ENCODE results near the gene TRMT11. TPM values are rescaled to one million over a fixed set of nuclear protein-coding genes. Genes with fewer than 3 reads are reported as not detected.
"Not testable (repeated sequence)": the region's sequence is repeated elsewhere in the genome, so short reads cannot be mapped to it uniquely, and the experiment has no call there.

TRMT11 gene
- polyA plus RNA-seq, 4 donors = 29.5 to 34.0 (median 32.0) TPM

DNA sequence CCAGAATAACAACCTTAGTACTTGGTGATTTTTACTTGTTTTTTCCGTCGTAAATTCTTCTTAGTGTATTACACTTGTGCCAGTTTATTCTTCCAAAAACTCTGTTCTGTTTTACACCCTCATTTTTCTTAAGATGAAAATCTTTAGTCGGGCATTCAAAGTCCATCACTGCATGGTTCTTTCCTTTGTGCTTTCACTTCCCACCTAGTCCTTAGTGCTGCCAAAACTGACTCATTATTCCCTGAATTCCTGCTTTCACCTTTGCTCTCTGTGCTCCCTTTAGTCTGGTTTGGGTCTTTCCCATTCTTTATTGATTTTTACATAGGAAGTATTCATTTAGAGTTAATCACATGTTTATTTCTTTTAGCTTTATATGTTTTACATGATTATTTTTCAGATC is 3.3 kb downstream of the TRMT11 start:
- no peak for DNase-seq (ENCODE audit: low read depth in 4 of 4, low spot score in 3 of 4)

DNA sequence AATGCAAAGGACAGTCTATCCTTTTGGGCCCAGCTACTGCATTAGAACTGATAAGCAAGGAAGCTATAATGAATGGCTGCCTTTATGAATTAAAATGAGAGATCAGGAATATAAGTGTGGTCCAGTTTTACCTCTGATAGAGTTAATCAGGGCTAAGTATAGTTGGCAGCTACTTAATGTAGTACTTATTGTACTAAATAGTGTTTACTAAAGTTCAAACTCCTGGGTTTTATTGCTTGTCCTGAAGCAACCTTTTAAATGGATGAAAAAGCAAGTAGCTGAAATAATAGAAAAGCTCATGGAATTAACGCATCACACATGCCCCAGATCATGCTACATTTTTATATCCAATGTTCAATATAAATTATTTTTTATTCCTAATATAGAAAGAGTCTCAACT is 5.3 kb downstream of the TRMT11 start:
- no peak for DNase-seq (ENCODE audit: low read depth in 4 of 4, low spot score in 3 of 4)

DNA sequence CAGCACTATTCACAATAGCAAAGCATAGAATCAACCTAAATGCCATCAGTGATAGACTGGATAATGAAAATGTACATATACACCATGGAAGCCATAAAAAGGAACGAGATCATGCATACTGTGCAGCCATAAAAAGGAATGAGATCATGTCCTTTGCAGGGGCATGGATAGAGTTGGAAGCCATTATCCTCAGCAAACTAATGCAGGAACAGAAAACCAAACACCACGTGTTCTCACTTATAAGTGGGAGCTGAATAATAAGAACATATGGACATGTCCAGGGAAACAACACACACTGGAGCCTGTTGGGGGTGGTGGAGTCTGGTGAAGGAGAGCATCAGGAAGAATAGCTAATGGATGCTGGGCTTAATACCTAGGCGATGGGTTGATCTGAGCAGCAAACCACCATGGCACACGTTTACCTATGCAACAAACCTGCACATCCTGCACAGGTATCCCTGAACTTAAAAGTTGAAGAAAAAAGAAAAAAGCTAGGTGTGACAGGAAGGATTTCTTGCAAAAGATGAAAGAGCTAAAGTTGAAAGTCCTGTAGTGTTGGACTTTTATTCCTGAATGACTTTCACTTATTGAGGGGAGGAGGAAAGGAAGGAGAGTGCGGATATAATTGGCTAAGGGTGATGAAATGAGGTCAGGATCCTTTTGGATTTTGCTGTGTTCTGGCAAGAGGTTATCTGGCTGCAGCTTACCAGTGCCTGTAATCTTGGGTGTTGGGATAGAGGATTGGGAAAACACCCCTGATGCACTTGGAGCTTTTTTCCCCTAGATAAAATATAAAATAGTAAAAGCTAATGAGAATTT is 8.5 kb downstream of the TRMT11 start:
- DNase-seq (ENCODE audit: low read depth in 4 of 4, low spot score in 3 of 4) = no peak

DNA sequence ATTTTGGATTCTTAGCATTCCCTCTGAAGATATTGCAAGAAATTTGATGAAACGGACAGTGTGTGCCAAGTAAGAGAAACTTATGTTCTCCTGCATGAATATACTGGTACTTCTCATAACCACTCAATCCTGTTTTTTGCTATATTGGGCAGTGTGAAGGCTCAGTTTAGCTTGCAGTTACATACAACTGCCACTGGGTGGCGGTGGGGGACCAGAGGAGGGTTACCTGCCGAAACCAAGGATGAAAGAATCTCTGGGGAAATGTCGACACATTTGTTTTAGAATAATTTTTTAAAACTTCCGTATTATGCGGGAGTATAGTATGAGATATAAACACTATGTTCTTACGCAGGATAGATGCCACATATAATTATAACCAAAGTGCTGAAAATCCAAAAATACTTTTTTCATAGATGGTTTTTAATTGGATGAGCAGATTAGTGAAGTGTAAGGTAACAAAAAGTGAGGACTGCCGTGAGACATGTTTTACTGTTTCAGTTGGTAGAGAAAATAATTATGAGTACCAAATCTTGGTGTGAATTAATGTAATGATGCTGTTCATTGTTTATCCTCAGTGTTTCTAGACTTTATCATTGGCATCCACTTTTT is 9.7 kb downstream of the TRMT11 start:
- peak; percentile 47 to 57 (median 50) for DNase-seq (ENCODE audit: low read depth in 4 of 4, low spot score in 3 of 4)

DNA sequence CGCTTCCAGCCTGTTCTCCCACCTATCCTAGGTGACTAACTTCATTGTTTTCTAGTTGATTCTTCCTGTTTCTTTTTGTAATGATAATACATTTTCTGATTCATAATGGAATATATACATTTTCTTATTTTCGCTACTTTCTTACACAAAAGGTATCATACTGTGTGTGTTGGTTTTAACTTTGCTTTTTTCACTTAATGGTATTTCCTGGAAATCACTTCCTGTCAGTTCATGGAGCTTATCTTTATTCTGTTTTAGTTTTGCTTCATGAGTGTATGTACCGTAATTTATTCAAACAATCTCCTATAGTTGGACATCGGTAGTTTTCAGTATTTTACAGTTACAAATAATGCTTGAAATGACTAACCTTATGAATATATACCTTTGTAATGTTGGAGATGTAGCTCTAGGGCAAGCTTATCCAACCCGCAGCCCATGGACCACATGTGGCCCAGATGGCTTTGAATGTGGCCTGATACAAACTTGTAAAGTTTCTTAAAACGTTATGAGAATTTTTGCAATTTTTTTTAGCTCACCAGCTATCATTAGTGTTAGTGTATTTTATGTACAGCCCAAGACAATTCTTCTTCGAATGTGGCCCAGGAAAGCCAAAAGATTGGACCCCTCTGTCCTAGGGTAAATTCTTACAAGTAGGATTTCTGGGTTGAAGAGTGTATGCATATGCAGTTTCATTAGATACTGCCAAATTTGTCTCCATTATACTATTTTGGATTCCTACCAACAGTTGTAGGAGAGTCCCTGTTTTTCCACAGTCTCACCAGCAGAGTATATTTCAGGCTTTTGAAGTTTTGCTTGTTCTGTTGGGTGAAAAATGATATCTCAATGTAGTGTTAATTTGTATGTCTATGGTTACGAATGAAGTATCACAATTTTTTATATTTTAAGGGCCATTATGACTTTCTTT is 16.7 kb downstream of the TRMT11 start:
- no peak for DNase-seq (ENCODE audit: low read depth in 4 of 4, low spot score in 3 of 4)

DNA sequence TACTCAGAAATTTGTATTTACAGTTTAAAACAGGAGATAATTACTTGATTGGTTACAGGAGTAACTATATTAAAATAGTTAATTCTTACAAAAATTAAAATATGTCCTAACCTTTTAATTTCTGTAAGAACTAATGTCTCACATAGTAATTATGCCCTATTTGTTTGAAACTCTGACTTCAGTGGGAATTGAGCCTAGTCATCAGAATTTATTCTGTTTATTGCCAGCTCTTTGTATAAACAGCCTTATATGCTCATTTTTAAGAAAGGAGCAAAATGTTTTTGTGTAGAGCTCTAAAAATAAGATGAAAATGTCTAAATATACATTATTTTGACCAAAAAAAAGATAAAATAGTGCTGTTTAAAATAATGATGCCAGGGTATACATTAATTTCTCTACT is 21.5 kb downstream of the TRMT11 start:
- DNase-seq (ENCODE audit: low read depth in 4 of 4, low spot score in 3 of 4) = no peak

DNA sequence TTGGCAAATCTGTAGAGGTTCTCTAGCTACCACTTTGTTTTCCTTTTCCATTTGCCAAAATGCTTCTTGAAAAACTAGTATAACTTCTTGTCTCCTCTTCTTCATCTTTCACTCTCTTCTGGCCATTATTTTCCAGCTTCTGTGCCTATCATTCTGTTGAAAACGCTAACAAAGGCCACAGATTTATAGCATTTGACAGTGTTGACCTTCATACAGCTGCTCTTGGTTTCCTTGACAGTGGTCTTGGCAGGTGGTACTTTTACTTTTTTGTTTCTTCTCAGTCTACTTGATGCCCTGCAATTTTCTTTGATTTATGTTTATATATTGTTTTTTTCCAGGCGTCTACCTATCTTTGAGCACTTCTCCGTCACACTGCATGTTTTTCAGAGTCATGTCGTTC is 23.7 kb downstream of the TRMT11 start:
- no peak for DNase-seq (ENCODE audit: low read depth in 4 of 4, low spot score in 3 of 4)

DNA sequence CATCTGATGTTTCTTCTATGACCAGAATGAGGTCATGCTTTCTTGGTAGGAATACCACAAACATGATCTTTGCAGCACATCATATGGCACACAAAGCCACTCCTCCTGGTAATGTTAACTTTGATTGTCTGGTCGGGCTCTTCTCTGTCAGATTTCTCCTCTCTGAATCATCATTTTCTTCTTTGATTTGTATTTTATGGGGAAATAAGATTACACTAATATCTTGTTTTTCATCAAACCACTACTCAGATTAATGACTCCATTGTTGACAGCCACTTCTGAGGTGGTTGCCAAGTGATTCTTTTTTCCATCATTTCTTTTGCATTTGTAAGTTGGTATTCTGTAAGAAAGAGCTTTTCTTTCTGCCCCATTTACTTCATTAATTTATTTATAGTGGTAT is 29.5 kb downstream of the TRMT11 start:
- DNase-seq (ENCODE audit: low read depth in 4 of 4, low spot score in 3 of 4) = no peak

DNA sequence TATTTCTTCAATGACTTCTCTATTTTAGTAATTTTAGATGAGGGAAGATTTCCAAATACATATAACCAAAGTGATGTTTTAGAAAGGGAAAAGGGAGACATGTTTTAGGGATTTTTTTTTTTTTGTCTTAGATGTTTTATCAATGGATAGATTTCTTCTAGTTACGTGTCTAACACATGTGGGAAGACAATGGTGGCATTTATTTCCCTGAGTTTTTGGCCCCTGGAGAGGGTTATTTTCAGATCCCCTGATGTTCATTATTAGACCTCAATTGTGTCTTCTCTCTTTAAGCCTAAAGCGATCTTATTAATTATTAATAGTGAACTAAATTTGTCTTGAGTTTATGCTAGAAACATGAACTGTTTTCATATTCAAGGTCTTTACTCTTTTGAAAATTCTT is 30.3 kb downstream of the TRMT11 start:
- DNase-seq (ENCODE audit: low read depth in 4 of 4, low spot score in 3 of 4) = no peak

DNA sequence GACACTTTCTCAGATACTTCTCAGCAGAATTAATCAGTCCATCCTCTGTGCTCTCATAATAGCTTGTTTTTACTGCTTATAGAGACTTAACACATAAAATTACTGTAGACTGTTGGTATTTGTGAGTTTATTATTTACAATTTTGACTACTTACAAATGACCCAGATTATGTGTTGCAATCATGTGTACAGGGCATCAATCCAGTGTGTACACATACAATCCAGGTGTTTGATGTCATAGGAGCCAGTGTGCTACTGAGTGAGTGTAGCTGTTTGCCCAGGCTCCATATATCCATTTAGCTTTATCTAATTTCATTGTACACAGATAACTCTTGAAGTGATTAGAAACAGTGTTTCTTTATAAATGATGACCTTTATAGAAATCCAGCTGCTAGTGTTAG is 31.3 kb downstream of the TRMT11 start:
- no peak for DNase-seq (ENCODE audit: low read depth in 4 of 4, low spot score in 3 of 4)

DNA sequence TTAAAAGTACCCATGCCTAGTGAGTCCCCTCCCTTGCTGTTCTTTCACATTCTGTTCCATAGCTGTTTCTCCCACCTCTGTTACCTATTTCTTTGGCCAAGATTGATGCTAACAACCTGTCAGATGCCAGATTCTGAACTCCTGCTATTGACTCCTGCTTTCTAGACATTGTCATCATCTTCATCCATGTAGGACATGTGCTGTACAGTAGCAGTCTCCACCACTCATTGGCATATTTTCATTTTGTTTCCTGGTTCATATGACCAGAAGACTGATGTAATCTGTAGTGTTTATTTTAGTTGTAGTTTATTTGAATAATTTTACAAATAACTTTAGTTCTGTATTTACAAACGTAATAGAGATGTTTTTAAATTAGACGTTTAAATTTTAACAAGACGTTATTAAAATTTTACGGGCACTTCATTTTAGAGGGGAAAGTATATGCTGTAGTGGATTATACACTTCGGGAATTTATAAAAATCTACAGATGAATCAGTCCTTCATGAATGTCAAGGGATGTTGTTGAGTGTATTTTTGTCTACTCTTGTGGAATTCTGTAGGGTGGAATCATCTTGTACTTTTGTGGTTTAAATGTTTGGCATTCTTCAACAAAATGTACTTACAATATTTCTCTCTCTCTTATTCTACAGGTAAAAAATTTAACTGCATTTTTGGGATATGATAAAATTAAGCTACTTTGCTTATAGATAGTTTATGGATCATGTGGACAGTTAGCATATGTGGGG is 34.1 kb downstream of the TRMT11 start:
- no peak for DNase-seq (ENCODE audit: low read depth in 4 of 4, low spot score in 3 of 4)

DNA sequence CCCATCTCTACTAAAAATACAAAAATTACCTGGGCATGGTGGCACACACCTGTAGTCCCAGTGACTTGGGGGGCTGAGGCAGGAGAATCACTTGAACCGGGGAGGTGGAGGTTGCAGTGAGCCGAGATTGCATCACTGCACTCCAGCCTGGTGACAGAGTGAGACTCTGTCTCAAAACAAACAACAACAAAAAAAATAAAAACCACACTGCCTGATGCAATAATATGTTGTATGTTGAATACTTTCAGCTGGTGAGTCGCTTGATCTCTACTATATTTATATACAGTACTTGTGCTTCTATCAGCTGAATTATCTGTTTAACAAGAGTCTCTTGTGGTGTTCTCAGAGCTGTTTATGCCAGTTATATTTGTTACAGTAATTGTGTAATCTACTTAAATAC is 37.1 kb downstream of the TRMT11 start:
- DNase-seq (ENCODE audit: low read depth in 4 of 4, low spot score in 3 of 4) = not testable (repeated sequence)

DNA sequence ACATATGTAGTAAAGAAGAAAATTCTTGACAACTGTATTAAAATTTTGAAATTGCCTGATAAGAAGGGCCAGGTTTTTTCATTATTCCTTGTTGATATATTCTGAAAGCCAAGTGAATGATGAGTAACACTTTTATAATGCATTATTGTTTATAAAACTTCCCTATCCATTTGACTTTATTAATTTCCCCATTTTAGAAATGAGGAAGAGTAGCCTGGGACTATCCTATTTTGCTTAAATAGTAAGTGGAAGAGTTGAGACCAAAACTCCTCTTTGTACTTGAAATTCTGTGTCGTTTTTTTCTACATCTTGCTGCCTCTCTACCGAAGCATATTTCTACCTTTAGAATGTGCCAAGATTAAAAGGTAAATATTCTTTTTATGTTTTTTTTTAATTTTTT is 39.7 kb downstream of the TRMT11 start:
- no peak for DNase-seq (ENCODE audit: low read depth in 4 of 4, low spot score in 3 of 4)

DNA sequence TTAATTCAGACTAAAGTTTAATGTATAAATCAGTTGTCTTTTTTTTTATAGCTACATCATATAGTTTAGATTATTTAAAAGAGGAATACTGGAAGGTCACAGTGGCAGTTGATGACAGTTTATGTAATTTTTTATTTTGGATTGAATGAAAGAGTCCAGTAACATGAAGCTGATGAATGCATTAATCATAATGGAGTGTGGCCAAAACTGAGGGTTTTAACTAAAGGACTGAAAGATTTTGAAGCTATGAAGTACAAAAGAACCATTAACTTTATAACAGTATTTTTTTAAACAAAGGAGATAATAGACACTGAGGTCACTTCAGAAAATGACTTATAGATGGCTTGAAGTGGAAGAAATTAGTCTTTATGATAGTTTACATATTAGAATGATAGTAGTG is 41.3 kb downstream of the TRMT11 start:
- DNase-seq (ENCODE audit: low read depth in 4 of 4, low spot score in 3 of 4) = no peak

DNA sequence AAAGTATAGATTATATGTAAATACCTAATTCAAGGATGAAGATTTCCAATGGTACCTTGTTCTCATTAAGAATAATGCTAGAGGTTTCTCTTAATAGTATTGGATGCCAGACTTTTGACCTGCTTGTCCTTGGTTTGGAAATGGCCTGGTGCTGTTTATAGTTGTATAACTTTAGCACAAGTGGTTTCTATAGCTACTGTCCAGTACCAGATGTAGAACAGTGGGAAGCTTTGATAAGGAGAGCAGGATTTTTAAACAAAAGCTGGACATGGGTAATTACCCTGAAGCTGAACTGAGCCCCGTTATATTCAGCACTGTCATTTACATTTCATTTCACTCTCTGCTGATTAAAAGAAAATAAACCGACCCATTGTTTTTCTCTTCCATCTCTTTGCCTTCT is 43.7 kb downstream of the TRMT11 start:
- DNase-seq (ENCODE audit: low read depth in 4 of 4, low spot score in 3 of 4) = no peak

DNA sequence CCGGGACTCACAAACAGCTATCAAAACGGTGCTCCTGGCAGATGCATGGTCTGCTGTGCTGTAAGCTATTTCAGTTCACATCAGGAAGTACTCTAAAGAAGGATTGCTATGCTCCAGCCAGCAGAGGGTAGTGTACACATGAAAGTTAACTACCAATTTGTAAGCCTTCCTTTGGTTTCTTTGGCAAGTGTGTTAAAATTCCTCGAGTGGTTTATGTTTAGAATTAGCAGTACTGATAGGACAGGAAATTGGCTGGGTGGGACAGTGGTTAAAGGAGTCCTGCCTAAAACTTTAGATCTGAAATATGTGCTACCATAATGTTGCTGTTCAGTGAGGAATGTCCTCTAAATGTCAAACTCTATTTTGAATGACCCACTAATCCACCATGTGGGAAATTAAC is 47.4 kb downstream of the TRMT11 start:
- DNase-seq (ENCODE audit: low read depth in 4 of 4, low spot score in 3 of 4) = peak; percentile 29 to 64 (median 58)

DNA sequence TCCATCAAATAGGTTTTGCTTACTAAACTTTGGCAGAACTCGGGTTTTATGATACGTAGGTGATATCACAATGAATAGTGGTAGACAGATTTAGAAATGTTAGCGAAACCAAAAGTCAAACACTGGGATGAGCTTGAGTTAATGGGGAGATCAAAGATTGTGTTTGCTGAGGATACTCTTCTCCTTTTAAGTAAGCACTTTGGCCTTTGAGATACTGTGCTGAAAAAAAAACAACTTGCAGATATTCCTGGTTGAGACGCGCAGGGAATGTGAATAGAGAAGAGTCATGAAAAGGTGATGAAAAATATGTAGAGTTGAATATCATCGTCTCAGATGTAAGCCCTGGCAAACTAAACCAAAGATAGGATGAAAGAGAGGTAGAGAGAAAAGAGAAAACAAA is 48.3 kb downstream of the TRMT11 start:
- DNase-seq (ENCODE audit: low read depth in 4 of 4, low spot score in 3 of 4) = no peak

DNA sequence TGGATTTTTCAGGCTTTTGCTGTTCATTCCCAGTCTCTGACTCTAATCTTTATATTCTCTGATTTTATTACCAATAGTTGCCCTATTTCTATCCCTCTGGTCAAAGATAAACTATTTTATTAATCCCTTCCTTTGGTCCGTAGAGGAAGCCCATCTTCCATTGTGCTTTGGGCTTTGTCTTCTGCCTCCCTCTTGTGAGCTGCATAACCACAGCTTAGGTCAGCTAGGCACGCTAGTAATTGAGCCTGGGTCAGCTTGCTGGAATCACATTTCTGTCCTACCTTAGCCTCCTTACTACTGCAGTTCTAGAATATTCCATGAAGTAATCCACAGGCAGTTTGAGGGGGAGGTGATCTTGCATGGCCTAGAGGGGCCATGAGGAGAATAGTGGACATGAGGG is 49.4 kb downstream of the TRMT11 start:
- DNase-seq (ENCODE audit: low read depth in 4 of 4, low spot score in 3 of 4) = no peak

DNA sequence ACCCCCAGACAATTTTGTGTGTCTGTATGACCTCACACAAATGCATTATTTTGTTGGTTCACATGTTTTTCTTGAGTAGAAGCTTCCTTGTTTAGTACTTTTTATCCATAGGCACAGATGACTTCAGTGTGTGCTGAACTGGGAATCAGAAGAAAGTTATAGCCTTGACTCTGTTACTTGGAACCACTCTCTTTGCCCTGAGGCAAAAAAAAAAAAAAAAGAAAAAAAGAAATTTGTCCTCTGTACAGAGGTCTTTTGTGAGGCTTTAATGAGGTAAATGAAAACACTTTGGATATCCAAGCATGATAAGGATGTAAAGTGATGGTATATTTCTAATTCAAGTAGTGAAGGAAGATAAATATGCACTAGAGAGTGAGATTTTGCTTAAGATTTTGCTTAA is 51.9 kb downstream of the TRMT11 start:
- DNase-seq (ENCODE audit: low read depth in 4 of 4, low spot score in 3 of 4) = no peak

DNA sequence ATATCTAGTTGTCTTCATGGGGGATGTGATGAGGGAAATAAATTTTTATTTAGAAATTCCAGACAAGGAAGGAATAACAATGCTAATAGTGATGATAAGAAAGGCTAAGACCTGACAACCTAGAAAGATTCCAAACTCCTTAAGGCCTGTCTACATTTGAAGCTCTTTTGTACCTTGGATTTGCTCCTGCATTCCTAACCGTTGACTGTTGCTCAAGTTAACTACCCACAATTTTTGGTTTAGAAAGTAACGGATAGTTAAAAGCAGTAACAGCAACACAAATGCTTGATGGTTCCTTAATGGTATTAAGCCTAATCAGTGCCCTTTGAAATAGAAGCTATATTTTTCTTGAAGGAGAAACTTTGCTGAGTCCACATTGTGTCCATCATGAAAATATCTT is 52.9 kb downstream of the TRMT11 start:
- no peak for DNase-seq (ENCODE audit: low read depth in 4 of 4, low spot score in 3 of 4)

DNA sequence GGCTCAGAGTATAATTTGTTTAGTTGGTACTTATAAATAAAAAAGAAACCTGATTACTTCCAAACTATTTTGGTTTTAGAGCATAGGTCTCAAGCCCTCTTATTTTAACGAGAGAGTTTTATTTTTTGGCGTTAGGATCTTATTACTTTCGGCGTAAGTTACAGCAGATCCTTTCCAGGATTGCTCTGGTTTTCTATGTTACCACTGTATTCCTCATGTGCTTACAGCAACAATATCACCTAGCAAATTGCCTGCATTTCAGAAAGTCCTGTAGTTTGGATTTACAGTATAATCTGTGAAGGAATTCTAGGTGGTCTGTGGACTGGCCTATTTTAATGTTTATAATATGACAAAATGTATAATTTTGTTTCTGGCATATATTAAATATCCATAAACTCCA is 54.1 kb downstream of the TRMT11 start:
- DNase-seq (ENCODE audit: low read depth in 4 of 4, low spot score in 3 of 4) = no peak
